T-helper 1 cell (primary cell): ENCODE data around the gene EFHC1.
A peak's percentile ranks its signal among the peaks of the same experiment; 100 is the strongest.
"Not testable (repeated sequence)": the region's sequence is repeated elsewhere in the genome, so short reads cannot be mapped to it uniquely, and the experiment has no call there.

ENCODE experiments used
- DNase-seq, 5 donors: peaks; one replicate each; pipeline ENCODE4 v3.0.0-alpha.2; 2012 to 2020
- total RNA-seq, 4 donors: gene quantifications; one replicate each; lab custom pipeline; 2026; lab: John Stamatoyannopoulos, UW

The EFHC1 gene
- total RNA-seq, result 4.6 to 11.1 (median 7.1) reads per million in 4 donors

GRCh38 chr6:52419809-52420667 lies at the start of gene EFHC1:
Gene EFHC1 (plus strand): TSS chr6:52420342. CDS start chr6:52420411, 69 bp downstream.
- DNase-seq, result peak; percentile 95 to 97 (median 97)

- DNase-seq, result no peak
Observed at GRCh38 chr6:52371656-52372191, 48.4 kb upstream of the EFHC1 start.

GRCh38 chr6:52373151-52373690 lies 46.9 kb upstream of the EFHC1 start:
- no peak for DNase-seq

GRCh38 chr6:52374247-52374646 lies 45.9 kb upstream of the EFHC1 start:
- no peak for DNase-seq

GRCh38 chr6:52375780-52376556 lies 44.2 kb upstream of the EFHC1 start:
- no peak for DNase-seq

- no peak for DNase-seq
Observed at GRCh38 chr6:52376763-52377162, 43.4 kb upstream of the EFHC1 start.

GRCh38 chr6:52377538-52378221 lies 42.5 kb upstream of the EFHC1 start:
- no peak for DNase-seq

GRCh38 chr6:52381249-52381648 lies 38.9 kb upstream of the EFHC1 start:
- DNase-seq, result no peak

GRCh38 chr6:52384145-52384766 lies 35.9 kb upstream of the EFHC1 start:
- DNase-seq, result no peak

GRCh38 chr6:52385074-52385473 lies 35.1 kb upstream of the EFHC1 start:
- DNase-seq, result no peak

- DNase-seq, result not testable (repeated sequence)
Observed at GRCh38 chr6:52388119-52388518, 32.0 kb upstream of the EFHC1 start.

GRCh38 chr6:52388790-52389189 lies 31.4 kb upstream of the EFHC1 start:
- DNase-seq, result no peak

GRCh38 chr6:52389264-52389625 lies 30.9 kb upstream of the EFHC1 start:
- DNase-seq, result no peak

GRCh38 chr6:52389626-52390360 lies 30.3 kb upstream of the EFHC1 start:
- peak in 4 of 5 donors; percentile 18 to 73 (median 50) for DNase-seq

GRCh38 chr6:52390361-52390727 lies 29.8 kb upstream of the EFHC1 start:
- DNase-seq, result peak; percentile 17 to 82 (median 51)

GRCh38 chr6:52391599-52391998 lies 28.5 kb upstream of the EFHC1 start:
- no peak for DNase-seq

GRCh38 chr6:52392944-52393343 lies 27.2 kb upstream of the EFHC1 start:
- DNase-seq, result peak in 1 of 5 donors; percentile 49

GRCh38 chr6:52393780-52394179 lies 26.4 kb upstream of the EFHC1 start:
- no peak for DNase-seq

GRCh38 chr6:52394251-52394666 lies 25.9 kb upstream of the EFHC1 start:
- DNase-seq, result peak in 1 of 5 donors; percentile 61

- no peak for DNase-seq
Observed at GRCh38 chr6:52395969-52396368, 24.2 kb upstream of the EFHC1 start.
